KBM-7 (cell line): Measurements from ENCODE around the gene ABCB8.
A peak's percentile ranks its signal among the peaks of the same experiment; 100 is the strongest.

ENCODE experiments used
- DNase-seq: peaks from one replicate; pipeline ENCODE4 v3.0.0-alpha.2; 2015
- in situ Hi-C: fragments of 300-500 bp; cut with MboI; formaldehyde crosslinking; loops from 2 replicates; pipeline ENCODE4 v1.14.3; 2020; ENCODE audit warnings: low sequenced_read_pairs, low pct_unique_long_range_greater_than_20kb, mixed read lengths

The ABCB8 gene

DNA sequence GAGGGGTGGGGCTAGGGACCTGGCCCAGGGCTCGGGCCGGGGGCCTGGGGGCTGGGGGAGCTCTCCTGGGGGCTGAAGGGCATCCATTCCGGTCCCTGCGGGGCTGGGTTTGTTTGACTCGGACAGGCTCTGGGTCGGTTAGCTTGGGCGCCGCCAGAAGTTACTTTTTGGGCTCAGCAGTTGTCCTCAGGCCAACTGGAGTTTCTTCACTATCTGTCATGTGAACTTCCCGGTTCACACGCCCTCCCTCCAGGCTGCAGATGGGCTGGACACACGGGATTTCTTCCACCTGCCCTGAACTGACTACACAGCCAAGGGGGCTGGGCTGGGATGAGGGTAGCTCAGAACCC lies 34.9 kb downstream of the ABCB8 start:
- no peak for DNase-seq
- in situ Hi-C loops, result no loop called here

DNA sequence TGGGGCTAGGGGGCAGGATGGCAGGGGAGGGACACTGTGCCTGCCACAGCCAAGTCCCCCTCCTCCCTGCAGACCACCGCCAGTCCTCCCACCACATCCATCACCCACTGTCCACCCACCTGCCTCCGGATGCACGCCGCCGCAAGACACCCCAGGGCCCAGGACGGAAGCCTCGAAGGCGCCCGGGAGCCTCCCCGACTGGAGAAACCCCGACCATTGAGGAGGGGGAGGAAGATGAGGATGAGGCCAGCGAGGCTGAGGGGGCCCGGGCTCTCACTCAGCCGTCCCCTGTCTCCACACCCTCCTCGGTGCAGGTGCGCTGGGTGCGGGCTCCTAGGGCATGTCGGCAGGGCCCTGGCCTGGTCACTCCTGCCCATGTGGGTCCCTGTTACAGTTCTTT lies 36.2 kb downstream of the ABCB8 start:
- in situ Hi-C loops, result no loop called here
- no peak for DNase-seq

DNA sequence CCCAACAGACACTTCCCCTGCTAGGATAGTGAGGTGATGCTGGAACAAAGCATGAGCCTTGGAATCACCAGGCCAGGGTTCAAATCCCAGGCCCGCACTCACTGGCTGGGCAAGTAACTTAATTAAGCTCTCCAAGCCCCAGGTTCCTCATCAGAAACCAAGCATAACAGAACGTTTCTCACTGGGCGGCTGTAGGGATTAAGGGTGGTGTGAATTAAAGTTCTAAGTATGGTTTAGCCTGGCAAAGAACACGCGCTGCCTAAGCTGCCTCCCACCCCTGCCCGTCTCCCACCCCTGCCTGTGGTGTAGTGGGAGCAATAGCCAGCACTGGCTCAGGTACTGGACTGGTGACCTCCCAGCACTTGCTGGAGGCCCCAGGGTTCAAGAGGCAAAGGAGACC lies 36.7 kb downstream of the ABCB8 start:
- no peak for DNase-seq
- in situ Hi-C loops, result no loop called here

DNA sequence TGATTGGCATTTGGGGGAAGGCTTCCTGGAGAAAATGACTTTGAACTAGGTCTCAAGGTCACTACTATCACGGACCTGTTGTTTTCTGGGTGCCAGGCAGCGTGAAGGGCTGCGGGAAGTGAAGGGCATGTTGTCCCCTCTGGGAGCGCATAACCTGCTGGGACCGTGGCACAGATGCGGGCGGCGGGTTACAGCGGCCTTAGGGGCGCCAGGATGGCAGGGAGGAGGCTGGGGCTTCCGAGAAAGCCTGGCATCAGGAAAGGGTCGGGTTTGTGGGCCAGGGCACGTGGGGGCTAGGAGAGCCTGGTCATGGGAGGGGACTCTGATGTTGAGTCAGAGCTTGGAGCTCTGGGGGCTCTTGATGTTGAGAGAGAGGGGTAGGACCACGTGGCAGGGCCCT lies 37.3 kb downstream of the ABCB8 start:
- no peak for DNase-seq
- in situ Hi-C loops, result no loop called here

DNA sequence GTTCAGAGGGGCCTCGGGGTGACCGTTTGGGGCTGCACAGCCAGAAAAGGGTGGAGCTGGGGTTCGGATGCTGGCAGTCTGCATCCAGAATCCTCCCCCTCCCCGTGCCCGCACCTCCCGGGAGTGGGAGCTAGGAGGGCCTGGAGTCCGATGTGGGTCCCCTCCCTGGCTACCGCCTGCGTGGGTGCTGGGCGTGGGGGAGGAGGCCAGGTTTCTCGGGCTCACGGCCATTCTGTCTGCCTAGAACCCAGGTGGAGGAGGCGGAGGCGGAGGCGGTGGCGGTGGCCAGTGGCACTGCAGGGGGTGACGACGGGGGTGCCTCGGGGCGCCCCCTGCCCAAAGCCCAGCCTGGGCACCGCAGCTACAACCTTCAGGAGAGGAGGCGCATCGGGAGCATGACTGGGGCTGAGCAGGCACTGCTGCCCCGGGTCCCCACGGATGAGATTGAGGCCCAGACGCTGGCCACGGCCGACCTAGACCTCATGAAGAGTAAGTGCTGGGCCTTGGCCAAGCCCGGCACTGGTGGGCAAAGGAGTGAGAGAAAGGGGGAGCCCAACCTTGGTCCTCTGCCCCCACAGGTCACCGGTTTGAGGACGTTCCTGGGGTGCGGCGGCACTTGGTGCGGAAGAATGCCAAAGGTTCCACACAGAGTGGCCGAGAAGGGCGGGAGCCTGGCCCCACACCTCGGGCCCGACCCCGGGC lies 38.2 kb downstream of the ABCB8 start:
- in situ Hi-C loops, result no loop called here
- no peak for DNase-seq

DNA sequence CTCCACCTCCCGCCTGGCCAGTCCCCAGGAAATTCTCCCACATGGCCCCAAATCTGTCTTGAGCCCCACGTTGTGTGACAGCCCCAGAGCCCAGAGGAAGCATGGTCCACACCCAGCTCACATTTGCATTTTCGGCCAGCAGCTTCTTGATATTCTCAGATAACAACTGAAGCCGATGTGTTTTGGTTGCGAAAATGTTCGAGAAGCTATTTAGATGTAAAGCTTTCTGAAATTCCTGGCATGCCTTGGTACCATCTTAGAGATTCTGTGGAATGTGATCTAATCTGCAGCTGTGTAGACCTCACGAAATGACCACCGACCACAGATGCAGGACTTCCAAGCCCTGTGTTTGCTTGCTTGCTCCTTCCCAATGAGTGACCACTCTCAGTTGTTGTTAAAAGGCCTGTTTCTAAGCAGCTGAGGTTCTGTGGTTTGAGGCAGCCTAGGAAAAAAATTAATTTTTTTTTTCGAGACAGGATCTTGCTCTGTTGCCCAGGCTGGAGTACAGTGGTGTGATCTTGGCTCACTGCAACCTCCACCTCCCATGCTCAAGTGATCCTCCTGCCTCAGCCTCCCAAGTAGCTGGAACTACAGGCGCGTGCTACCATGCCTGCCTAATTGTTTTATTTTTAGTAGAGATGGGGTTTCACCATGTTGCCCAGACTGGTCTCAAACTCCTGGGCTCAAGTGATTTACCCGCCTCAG lies 40.0 kb downstream of the ABCB8 start:
- in situ Hi-C loops, result no loop called here
- no peak for DNase-seq

DNA sequence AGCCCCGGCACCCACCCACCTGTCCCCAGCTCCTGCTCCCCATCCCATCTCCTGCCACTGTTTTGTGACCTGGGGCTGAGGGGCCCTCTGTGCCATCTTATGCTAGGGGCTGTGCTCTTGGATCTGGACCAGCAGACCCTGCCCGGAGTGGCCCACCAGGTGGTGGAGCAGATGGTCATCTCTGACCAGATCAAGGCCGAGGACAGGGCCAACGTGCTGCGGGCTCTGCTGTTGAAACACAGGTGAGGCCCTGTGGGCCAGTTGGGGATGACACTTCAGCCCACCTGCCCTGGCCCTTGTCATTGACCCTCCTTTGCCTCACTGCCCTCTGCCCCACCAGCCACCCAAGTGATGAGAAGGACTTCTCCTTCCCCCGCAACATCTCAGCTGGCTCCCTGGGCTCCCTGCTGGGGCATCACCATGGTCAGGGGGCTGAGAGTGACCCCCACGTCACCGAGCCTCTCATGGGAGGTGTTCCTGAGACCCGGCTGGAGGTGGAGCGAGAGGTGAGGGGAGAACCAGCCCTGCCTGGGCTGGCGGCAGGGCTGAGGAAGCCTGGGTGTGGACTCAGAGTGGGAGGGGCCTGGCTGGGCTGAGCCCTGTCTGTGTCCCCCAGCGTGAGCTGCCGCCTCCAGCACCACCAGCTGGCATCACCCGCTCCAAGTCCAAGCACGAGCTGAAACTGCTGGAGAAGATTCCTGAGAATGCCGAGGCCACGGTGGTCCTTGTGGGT lies 41.8 kb downstream of the ABCB8 start:
- DNase-seq, result no peak
- in situ Hi-C loops, result no loop called here

DNA sequence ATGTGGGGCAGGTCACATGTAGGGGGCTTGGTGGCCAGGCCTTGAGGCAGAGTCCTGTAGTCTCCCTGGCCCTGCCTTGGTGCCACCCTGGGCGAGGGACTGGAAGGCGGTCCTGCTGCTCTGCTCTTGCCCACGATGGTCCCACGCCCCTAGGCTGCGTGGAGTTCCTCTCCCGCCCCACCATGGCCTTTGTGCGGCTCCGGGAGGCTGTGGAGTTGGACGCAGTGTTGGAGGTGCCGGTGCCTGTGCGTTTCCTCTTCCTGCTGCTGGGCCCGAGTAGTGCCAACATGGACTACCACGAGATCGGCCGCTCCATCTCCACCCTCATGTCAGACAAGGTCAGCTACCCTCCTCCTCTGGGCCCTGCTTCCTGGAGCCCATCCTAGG lies 42.3 kb downstream of the ABCB8 start:
- DNase-seq, result no peak
- in situ Hi-C loops, result no loop called here

DNA sequence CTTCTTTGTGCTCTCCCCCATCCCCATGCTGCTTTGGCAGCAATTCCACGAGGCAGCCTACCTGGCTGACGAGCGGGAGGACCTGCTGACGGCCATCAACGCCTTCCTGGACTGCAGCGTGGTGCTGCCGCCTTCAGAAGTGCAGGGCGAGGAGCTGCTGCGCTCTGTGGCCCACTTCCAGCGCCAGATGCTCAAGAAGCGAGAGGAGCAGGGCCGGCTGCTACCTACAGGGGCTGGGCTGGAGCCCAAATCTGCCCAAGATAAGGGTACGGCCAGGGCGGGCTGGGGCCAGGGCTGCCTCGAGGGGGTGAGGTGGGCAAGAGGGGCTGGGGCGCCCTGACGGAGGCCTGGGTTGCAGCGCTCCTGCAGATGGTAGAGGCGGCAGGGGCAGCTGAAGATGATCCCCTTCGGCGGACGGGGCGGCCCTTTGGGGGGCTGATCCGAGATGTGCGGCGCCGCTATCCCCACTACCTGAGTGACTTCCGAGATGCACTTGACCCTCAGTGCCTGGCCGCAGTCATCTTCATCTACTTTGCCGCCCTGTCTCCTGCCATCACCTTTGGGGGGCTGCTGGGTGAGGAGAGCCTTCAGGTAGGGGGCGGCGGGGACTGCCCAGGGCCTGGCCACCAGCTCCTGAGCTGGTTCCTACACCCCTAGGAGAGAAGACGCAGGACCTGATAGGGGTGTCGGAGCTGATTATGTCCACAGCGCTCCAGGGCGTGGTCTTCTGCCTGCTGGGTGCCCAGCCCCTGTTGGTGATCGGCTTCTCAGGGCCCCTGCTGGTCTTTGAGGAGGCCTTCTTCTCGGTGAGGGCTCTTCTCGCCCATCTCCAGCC lies 43.0 kb downstream of the ABCB8 start:
- in situ Hi-C loops, result no loop called here
- no peak for DNase-seq

DNA sequence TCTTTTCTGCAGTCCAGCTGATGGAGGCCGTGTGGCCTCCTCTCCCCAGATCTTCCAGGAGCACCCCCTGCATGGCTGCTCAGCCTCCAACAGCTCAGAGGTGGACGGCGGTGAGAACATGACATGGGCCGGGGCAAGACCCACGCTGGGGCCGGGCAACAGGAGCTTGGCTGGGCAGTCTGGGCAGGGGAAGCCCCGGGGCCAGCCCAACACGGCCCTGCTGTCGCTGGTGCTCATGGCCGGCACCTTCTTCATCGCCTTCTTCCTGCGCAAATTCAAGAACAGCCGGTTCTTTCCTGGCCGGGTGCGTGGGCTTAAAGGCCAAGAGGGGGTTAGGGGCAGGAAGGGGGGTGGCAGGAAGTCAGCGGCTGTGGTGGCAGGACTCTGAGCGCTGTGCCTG lies 45.7 kb downstream of the ABCB8 start:
- in situ Hi-C loops, result no loop called here

DNA sequence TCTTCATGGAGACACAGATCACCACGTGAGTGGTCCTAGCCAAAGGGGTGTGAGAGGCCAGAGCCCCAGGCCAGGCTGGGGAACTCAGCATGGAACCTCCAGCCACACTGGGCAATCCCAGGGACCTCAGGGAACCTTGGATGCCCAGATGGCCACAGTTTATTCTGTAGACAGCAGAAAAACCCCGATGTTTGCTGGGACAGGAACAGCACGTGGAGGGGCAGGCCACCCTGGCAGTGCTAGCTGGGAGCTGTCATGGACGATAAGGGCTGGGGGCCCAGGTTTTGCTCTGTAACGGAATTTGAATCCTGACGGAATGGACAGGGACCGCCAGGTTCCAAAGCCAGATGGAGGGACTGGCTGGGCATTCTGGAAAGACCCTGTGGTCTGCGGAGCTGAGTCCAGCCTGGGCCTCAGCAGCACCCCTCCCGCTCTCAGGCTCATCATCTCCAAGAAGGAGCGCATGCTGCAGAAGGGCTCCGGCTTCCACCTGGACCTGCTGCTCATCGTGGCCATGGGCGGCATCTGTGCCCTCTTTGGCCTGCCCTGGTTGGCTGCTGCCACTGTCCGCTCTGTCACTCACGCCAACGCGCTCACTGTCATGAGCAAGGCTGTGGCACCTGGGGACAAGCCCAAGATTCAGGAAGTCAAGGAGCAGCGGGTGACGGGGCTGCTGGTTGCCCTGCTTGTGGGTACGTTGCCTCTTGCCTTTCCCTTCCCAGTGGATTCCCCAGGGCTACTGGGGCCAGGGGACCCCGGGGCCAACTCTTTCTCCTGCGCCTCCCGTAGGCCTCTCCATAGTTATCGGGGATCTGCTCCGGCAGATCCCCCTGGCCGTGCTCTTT lies 46.8 kb downstream of the ABCB8 start:
- in situ Hi-C loops, result no loop called here
- DNase-seq, result no peak

More for the DNA sequence above, 45.7 kb downstream of the ABCB8 start:
- no peak for DNase-seq

DNA sequence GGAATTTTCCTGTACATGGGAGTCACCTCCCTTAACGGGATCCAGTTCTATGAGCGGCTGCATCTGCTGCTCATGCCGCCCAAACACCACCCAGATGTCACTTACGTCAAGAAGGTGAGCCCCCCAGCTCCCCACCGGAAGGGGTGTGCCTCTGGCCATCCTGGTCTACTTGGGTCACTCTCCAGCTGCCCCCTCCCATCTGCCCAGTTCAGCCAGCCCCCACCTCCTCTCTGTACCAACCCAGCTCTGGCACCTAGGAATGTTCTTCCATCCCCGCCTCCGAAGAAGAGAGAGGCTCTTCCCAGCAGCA lies 47.4 kb downstream of the ABCB8 start:
- in situ Hi-C loops, result no loop called here
- DNase-seq, result no peak

DNA sequence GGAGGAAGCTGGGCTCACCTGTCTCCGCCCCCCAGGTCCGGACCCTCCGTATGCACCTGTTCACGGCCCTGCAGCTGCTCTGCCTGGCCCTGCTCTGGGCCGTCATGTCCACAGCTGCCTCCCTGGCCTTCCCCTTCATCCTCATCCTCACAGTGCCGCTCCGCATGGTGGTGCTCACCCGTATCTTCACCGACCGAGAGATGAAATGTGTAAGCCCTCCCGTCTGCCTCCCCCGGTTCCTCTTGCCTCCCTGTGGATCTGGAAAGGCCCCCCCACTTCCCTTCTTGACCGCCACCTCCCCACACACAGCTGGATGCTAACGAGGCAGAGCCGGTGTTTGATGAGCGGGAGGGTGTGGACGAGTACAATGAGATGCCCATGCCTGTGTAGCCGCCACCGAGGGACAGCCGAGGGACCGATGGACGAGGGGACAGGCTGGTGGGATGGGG lies 47.8 kb downstream of the ABCB8 start:
- DNase-seq, result no peak

DNA sequence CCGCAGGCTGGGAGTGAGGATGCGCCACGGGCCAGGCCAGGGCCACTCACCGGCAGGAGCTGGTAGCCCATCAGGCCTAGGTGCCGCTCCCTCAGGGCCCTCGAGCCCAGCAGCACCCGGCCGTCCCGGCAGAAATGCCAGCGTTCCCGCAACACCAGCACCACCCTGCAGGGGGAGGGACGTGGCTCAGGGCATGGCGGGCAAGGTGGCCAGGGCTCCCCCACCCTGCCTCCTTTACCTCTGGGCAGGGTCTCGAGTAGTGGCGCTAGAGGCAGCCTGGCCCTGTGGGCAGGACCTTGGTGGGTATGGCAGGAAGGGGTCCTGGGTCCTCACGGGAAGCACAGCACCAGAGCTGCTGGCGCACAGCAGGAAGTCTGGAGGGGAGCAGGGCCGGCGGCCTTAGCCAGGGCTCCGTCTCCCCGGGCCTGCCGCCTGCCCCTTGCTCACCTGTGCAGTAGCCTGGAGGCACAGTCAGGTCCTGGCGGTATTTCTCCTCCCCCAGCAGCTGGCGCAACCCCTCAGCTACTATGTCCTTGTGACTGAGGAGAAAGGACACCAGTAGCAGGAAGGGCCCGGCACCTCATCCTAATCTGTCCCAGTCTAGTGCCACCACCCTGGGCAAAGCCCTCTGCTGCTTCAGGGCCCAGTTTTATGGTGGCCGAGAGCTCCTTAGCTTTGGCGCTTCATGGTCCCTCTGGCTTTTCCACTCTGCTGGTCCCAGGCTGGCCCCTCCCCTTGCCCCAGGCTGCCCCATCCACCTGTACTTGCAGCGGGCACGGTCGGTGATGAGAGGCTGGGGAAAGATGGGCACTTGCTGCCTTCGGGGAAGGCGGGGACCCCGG lies 48.8 kb downstream of the ABCB8 start:
- in situ Hi-C loops, result no loop called here
- peak; percentile 31 for DNase-seq

More for the DNA sequence above, 47.8 kb downstream of the ABCB8 start:
- in situ Hi-C loops, result no loop called here

DNA sequence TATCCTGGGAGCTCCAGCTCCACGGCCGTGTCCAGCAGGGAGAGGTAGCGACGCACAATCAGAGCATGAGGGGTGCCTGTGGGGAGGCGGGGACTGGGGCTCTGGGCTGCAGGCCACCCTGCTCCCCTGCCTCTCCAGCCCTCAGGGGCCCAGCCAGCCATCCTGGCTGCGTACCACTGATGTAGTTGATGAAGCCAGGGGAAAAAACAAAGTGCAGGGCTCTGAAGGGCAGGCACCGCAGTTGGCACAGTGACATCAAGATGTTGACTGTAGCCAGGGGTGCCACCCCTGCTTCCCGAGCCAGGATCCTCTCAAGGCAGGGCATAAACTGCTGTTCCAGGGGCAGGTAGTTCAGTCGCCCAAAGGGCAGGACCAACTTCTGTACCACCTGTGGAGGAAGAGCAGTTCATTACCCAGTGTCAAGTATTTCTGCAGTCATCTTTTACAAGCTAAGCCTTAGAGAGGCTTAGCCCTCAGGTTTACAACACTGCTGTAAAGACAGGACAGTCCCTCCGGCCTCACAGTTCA lies 49.5 kb downstream of the ABCB8 start:
- DNase-seq, result no peak
- in situ Hi-C loops, result no loop called here

DNA sequence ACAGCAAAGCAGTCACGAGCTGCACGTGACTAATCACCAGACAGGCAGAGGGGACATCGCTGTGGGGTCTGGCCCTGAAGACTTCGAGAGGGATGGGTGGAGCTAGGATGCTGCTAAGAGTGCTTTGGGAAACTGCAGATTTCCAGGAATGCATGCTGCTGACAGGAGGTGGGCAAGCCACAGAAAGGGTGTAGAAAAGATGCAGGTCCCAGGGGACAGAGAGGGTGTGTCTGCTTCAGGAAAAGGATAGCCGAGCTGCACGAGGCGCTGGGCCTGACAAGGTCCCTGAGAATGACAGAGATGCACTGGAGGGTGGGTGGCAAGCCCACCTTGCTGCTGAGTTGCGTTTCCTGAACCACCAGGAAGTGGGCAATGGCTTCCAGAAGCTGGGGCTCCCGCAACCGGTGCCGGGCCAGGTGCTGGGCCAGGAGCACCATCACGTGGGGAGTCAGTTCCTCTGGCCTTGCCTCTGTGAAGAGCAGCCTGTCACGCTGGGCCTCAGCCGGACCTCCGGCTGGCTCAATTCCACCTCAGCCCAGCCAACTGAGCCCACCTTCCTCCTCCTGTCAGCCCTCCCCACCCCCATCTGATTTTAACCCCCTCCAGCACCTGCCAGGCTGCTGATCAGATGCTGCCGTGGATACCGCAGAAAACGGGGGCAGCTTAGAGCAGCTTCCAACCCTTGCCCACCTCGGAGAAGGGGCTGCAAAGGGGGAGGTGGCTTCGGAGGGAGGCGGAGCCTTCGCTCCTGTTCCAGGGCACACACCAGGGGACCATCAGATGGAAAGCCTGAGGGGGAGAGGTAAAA lies 50.2 kb downstream of the ABCB8 start:
- DNase-seq, result no peak
- in situ Hi-C loops, result no loop called here
